ENCODE measurements around the gene APCDD1. TPM values are rescaled to one million over a fixed set of nuclear protein-coding genes. Genes with fewer than 3 reads are reported as not detected.
A peak's percentile ranks its signal among the peaks of the same experiment; 100 is the strongest.

Gene APCDD1
- total RNA-seq, 4 donors from 2014 or later: 4.6 to 13.0 (median 7.5) TPM

DNA sequence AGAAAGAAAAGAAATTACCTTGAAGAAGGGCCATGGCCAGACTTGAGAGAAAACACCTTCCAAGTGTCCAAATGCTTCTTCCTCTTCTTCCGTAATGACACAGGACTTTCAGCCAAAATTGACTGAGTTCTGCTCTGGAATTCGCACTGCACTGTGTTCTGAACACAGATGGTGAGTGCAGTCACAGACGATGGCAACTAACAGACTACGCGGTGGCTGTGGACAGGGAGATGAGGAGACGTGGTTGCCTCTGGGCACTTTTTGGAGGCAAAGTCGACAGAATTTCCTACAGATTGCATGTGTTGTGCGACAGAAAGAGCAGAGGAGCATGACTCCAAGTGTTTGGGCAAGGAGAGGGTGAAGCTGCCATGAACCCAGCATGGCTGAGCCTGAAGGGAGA is 67.1 kb downstream of the APCDD1 start:
- Histone ChIP-seq H3K4me1 (peaks cover 3 to 29% of the 10 kb centered on the region in 2 donors), H3K27ac (no peak overlapping the region), H3K27me3 (no peaks in the 10 kb centered on the region), H3K9me3 (no peaks in the 10 kb centered on the region), H3K36me3 (no peaks in the 10 kb centered on the region), H3K4me3 (no peak overlapping the region)
- in situ Hi-C loops (cut with MboI; ENCODE audit: low sequenced_read_pairs in 4 of 4) (loop anchor here in 3 of 4 donors (5.0 to 25.0 kb wide), 3 partner anchors 549 to 934 kb away; no protein-coding TSS in a partner anchor), intact Hi-C loops (cut with DNase I; ENCODE audit: low total_unique reads) (loop anchor here (10.0 kb wide), 2 partner anchors 707 to 947 kb away; no protein-coding TSS in a partner anchor)
- TF ChIP-seq, protein P1, sequence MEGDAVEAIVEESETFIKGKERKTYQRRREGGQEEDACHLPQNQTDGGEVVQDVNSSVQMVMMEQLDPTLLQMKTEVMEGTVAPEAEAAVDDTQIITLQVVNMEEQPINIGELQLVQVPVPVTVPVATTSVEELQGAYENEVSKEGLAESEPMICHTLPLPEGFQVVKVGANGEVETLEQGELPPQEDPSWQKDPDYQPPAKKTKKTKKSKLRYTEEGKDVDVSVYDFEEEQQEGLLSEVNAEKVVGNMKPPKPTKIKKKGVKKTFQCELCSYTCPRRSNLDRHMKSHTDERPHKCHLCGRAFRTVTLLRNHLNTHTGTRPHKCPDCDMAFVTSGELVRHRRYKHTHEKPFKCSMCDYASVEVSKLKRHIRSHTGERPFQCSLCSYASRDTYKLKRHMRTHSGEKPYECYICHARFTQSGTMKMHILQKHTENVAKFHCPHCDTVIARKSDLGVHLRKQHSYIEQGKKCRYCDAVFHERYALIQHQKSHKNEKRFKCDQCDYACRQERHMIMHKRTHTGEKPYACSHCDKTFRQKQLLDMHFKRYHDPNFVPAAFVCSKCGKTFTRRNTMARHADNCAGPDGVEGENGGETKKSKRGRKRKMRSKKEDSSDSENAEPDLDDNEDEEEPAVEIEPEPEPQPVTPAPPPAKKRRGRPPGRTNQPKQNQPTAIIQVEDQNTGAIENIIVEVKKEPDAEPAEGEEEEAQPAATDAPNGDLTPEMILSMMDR (IDR thresholded peaks at IDR 0.05 in 4 of 5, conservative IDR thresholded peaks at IDR 0.05 in 1 of 5): no peak
- no peak for TF ChIP-seq POLR2A (IDR thresholded peaks at IDR 0.05)
- no peak for DNase-seq
- ATAC-seq: no peak

DNA sequence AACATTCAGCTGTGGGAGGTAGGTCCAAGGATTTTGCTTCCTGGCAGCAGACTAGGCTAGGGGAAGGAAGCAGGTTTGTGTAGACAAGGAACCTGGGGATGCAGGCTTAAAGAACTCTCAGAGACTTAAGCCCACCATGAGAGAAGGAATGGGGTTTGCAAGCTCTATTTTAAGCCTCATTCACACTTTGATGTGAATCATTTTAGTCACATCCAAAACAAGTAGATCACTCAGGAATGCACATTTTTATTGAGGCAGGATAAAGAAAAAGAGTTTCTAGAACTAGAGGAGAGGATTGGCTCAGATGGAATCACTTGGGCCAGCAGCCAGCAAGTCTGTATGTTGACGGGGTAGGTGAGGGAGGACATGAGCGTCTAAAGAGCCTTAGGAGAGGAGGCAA is 68.1 kb downstream of the APCDD1 start:
- Histone ChIP-seq H3K36me3 (no peaks in the 10 kb centered on the region), H3K4me3 (no peak overlapping the region), H3K27me3 (no peaks in the 10 kb centered on the region), H3K9me3 (no peaks in the 10 kb centered on the region), H3K27ac (no peak overlapping the region), H3K4me1 (peaks cover 12 to 36% of the 10 kb centered on the region in 2 donors)
- DNase-seq (no peak), ATAC-seq (no peak)
- in situ Hi-C loops (cut with MboI; ENCODE audit: low sequenced_read_pairs in 4 of 4) (loop anchor here in 3 of 4 donors (5.0 to 25.0 kb wide), 3 partner anchors 550 to 935 kb away; no protein-coding TSS in a partner anchor), intact Hi-C loops (cut with DNase I; ENCODE audit: low total_unique reads) (loop anchor here (10.0 kb wide), 2 partner anchors 708 to 948 kb away; no protein-coding TSS in a partner anchor)
- TF ChIP-seq POLR2A (IDR thresholded peaks at IDR 0.05): no peak
- TF ChIP-seq, protein P1 (IDR thresholded peaks at IDR 0.05 in 4 of 5, conservative IDR thresholded peaks at IDR 0.05 in 1 of 5): no peak

DNA sequence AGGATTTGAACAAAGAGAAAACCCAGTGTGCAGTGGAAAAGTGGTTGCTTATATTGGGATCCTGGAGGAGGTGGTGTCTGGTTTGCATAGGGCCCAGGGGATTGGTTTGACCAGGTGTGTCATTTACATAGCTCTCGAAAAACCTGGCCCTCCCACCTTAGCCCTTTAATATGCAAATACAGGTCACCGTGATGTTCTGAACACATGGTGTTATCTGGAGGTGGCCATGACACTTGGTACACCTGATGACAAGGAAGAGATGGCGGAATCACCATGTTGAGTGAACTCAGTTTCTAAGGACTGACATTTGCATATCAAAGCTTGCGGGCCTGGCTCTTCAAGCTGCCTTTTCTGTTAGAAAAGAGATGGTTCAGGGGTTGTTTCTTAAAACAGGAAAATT is 69.1 kb downstream of the APCDD1 start:
- peaks cover 12 to 31% of the 10 kb centered on the region in 2 donors for H3K4me1 ChIP-seq
- TF ChIP-seq, protein P1 (IDR thresholded peaks at IDR 0.05 in 4 of 5, conservative IDR thresholded peaks at IDR 0.05 in 1 of 5): no peak
- TF ChIP-seq POLR2A (IDR thresholded peaks at IDR 0.05): no peak
- DNase-seq (no peak), ATAC-seq (no peak)
- intact Hi-C loops (cut with DNase I; ENCODE audit: low total_unique reads): loop anchor here (10.0 kb wide), 2 partner anchors 709 to 949 kb away; no protein-coding TSS in a partner anchor
- no peak overlapping the region for H3K4me3 ChIP-seq
- H3K36me3 ChIP-seq: no peaks in the 10 kb centered on the region
- no peaks in the 10 kb centered on the region for H3K27me3 ChIP-seq
- no peaks in the 10 kb centered on the region for H3K9me3 ChIP-seq
- no peak overlapping the region for H3K27ac ChIP-seq
- in situ Hi-C loops (cut with MboI; ENCODE audit: low sequenced_read_pairs in 4 of 4): loop anchor here in 3 of 4 donors (5.0 to 25.0 kb wide), 3 partner anchors 551 to 936 kb away; no protein-coding TSS in a partner anchor

DNA sequence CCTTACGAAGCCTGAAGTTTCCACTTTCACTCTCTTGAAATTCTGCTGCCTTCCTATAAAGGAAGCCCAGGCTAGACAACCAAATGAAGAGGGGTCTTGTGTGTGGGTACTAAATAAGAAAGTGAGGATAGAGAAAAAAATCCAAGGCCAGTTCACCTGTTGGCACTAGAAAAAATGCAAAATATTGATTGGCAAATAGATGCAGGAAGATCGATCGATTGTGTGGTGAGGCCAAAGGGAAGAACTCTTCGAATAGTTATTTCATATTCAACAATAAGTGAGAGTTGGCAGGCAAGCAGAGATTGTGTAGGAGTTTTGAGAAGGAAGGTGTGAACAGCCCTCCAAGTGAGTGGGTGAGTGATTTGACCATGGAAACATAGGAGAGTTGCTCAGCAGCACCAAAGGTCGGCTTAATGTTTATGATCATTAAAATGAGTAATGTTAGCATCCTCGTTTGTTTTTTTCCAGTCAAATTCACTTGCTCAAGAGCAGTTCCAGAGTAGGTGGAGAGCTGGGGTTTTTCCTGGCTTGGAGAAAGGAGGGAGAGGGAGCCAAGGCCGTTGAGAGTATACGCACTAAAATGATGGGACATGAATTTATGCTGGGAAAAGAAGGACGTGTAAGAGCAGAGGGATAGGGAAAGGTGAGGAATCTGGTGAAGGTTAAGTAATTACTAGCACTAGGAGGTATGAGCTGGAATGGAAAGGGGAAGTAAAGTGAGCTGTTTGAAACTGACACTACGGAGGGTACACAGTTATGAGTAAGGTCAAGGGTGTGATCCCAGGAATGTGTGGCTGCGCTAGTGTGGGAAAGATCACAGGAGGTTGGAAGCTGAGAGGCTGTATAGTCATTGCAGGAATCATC is 70.3 kb downstream of the APCDD1 start:
- Histone ChIP-seq H3K9me3 (no peaks in the 10 kb centered on the region), H3K27me3 (no peaks in the 10 kb centered on the region), H3K36me3 (no peaks in the 10 kb centered on the region), H3K4me3 (peak overlapping the region in 1 of 4 donors; percentile 77), H3K27ac (peak overlapping the region in 2 of 4 donors; percentile 85 to 96), H3K4me1 (peaks cover 11 to 19% of the 10 kb centered on the region in 2 donors)
- intact Hi-C loops (cut with DNase I; ENCODE audit: low total_unique reads) (loop anchor here (5.0 to 10.0 kb wide), 3 partner anchors 710 to 950 kb away; partner anchors contain the start of gene PPP4R1), in situ Hi-C loops (cut with MboI; ENCODE audit: low sequenced_read_pairs in 4 of 4) (loop anchor here in 3 of 4 donors (5.0 to 25.0 kb wide), 4 partner anchors 552 to 937 kb away; no protein-coding TSS in a partner anchor)
- TF ChIP-seq, protein P1 (IDR thresholded peaks at IDR 0.05 in 4 of 5, conservative IDR thresholded peaks at IDR 0.05 in 1 of 5): no peak
- TF ChIP-seq POLR2A (IDR thresholded peaks at IDR 0.05): no peak
- DNase-seq (no peak), ATAC-seq (no peak)
